Fibroblast of villous mesenchyme (primary cell): Measurements from ENCODE around the gene PMEL. TPM values are rescaled to one million over a fixed set of nuclear protein-coding genes. Genes with fewer than 3 reads are reported as not detected.
"Not testable (repeated sequence)": the region's sequence is repeated elsewhere in the genome, so short reads cannot be mapped to it uniquely, and the experiment has no call there.

Experiments
- DNase-seq: peaks from one replicate; pipeline ENCODE4 v3.0.0-alpha.2; 2010; ENCODE audit warnings: low read depth
- H3K4me3 ChIP-seq: 2 replicates; pipeline ENCODE4 v1.5.1; 2011; ENCODE audit warnings: low read depth, mild to moderate bottlenecking, low read length
- CTCF ChIP-seq: IDR thresholded peaks from 2 replicates; pipeline ENCODE4 v1.5.1; 2012; ENCODE audit warnings: low read depth, mild to moderate bottlenecking, low read length; ENCODE audit not compliant: insufficient read depth
- total RNA-seq: library from RNA; depleted of rRNA; stranded (reverse); fragments of >200 nt; gene quantifications from 2 replicates; pipeline ENCODE4 v1.2.3, GENCODE V29; 2012

The PMEL gene
- total RNA-seq, 1 donor = 1.3 TPM

GRCh38 chr12:55922126-55922525 lies 43.7 kb downstream of the PMEL start:
- no peak for DNase-seq
- TF ChIP-seq CTCF = no peak

GRCh38 chr12:55919032-55919431 lies 46.8 kb downstream of the PMEL start:
- H3K4me3 ChIP-seq, DNase-seq: not testable (repeated sequence)

More at GRCh38 chr12:55922126-55922525, 43.7 kb downstream of the PMEL start:
- H3K4me3 ChIP-seq = no peak overlapping the region

GRCh38 chr12:55915482-55915859 lies 50.4 kb downstream of the PMEL start:
- DNase-seq = no peak
- H3K4me3 ChIP-seq = no peak overlapping the region
- TF ChIP-seq CTCF = no peak

GRCh38 chr12:55912908-55913307 lies 52.9 kb downstream of the PMEL start:
- H3K4me3 ChIP-seq = no peak overlapping the region
- no peak for TF ChIP-seq CTCF
- DNase-seq = no peak

- no peak for DNase-seq
- H3K4me3 ChIP-seq = no peak overlapping the region
- TF ChIP-seq CTCF = no peak
Measured at GRCh38 chr12:55909513-55909884, 56.3 kb downstream of the PMEL start.

GRCh38 chr12:55908726-55909512 lies 56.9 kb downstream of the PMEL start:
- TF ChIP-seq CTCF = no peak
- H3K4me3 ChIP-seq = no peak overlapping the region
- DNase-seq = no peak

- no peak for DNase-seq
- no peak for TF ChIP-seq CTCF
- no peak overlapping the region for H3K4me3 ChIP-seq
Measured at GRCh38 chr12:55906056-55906455, 59.8 kb downstream of the PMEL start.

Other genes with a start within 250 kb of the PMEL start
- 36.3 and 54.4 TPM in 2 replicates for gene BLOC1S1, start 250.0 kb downstream of the PMEL start, total RNA-seq
- gene RDH5, start 245.6 kb downstream of the PMEL start, total RNA-seq = 3.9 and 6.0 TPM in 2 replicates
- gene CD63, start 237.0 kb downstream of the PMEL start, total RNA-seq = 2,280 and 2,284 TPM in 2 replicates
- 3.9 and 6.5 TPM in 2 replicates for gene GDF11, start 222.9 kb downstream of the PMEL start, total RNA-seq
- 86.7 and 94.6 TPM in 2 replicates for gene SARNP, start 148.3 kb downstream of the PMEL start, total RNA-seq
- 18.0 and 21.6 TPM in 2 replicates for gene ORMDL2, start 148.0 kb downstream of the PMEL start, total RNA-seq
- gene DNAJC14, start 136.5 kb downstream of the PMEL start, total RNA-seq = 31.2 and 48.4 TPM in 2 replicates
- 9.1 and 9.7 TPM in 2 replicates for gene MMP19, start 123.1 kb downstream of the PMEL start, total RNA-seq
- 32.2 and 32.8 TPM in 2 replicates for gene PYM1, start 38.1 kb downstream of the PMEL start, total RNA-seq
- 34.8 and 45.8 TPM in 2 replicates for gene DGKA, start 34.9 kb downstream of the PMEL start, total RNA-seq
- 32.2 and 51.4 TPM in 2 replicates for gene CDK2, start 788 bp upstream of the PMEL start, total RNA-seq
- gene RAB5B, start 8.0 kb upstream of the PMEL start, total RNA-seq = 70.9 and 111 TPM in 2 replicates
- gene SUOX, start 31.2 kb upstream of the PMEL start, total RNA-seq = 13.5 and 17.3 TPM in 2 replicates
- gene IKZF4, start 55.0 kb upstream of the PMEL start, total RNA-seq = 1.3 and 3.5 TPM in 2 replicates
- gene RPS26, start 75.9 kb upstream of the PMEL start, total RNA-seq = 197 and 313 TPM in 2 replicates
- 0.32 and 1.7 TPM in 2 replicates for gene ERBB3, start 114.1 kb upstream of the PMEL start, total RNA-seq
- gene PA2G4, start 138.5 kb upstream of the PMEL start, total RNA-seq = 119 and 158 TPM in 2 replicates
- 1,700 and 3,242 TPM in 2 replicates for gene RPL41, start 150.6 kb upstream of the PMEL start, total RNA-seq
- gene ZC3H10, start 152.2 kb upstream of the PMEL start, total RNA-seq = 3.9 and 4.3 TPM in 2 replicates
- 300 and 327 TPM in 2 replicates for gene ESYT1, start 162.2 kb upstream of the PMEL start, total RNA-seq
- gene MYL6B, start 186.5 kb upstream of the PMEL start, total RNA-seq = 68.2 and 70.9 TPM in 2 replicates
- gene MYL6, start 192.3 kb upstream of the PMEL start, total RNA-seq = 2,015 and 2,412 TPM in 2 replicates
- gene SMARCC2, start 223.4 kb upstream of the PMEL start, total RNA-seq = 44.8 and 67.8 TPM in 2 replicates